Amniotic epithelial cell (primary cell): ENCODE measurements around the gene DIP2C.
"Not testable (repeated sequence)": the region's sequence is repeated elsewhere in the genome, so short reads cannot be mapped to it uniquely, and the experiment has no call there.

Experiments used
- DNase-seq: peaks from one replicate; pipeline ENCODE4 v3.0.0-alpha.2; 2010; ENCODE audit warnings: low read depth

Gene DIP2C

DNA sequence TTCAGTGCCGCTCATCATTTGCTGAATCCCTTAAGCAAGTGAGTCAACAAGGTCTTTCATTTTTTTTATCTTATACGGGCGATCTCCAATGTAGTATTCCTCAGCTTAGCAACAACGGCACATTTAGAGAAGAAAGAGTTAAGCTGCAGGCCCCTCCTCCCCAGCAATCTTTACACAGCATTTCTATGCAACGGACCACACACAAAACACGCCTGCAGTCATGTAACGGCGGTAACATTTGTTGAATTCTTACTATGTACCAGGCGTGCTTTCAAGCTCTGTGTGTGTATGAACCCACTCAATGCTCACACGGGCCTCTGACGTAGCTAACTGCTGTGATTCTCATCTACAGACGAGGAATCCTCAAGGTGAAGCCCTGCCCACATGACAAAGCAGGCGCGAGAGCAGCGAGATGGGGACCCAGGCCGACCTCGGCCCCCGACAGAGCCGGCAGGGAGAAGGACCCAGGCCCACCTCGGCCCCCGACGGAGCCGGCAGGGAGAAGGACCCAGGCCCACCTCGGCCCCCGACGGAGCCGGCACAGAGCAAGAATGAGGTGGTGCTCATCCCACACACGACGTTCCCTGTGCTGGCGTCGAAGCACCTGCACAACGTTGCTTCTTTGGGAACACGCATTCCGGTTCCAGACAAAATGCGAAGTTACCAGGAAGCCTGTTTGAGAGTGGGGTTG is 313.5 kb downstream of the DIP2C start:
- DNase-seq, result no peak

DNA sequence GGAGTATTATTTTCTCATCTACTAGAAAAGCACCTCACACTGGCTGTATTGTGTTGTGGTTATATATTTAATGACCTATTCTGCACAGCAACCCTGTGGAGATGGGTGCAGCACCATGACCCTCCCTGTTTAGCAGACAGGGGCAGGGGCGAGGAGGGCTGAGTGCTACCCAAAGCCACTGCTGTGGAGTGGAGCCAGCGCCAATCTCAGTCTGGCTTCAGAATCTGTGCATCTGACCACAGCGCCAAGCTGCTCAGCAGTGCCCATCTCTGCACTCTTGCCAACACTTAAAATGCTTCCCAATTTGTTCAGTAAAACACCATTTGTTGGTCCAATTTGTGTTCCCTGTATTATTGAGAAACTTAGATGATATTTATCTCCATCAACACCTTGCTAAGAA is 315.1 kb downstream of the DIP2C start:
- DNase-seq, result no peak

DNA sequence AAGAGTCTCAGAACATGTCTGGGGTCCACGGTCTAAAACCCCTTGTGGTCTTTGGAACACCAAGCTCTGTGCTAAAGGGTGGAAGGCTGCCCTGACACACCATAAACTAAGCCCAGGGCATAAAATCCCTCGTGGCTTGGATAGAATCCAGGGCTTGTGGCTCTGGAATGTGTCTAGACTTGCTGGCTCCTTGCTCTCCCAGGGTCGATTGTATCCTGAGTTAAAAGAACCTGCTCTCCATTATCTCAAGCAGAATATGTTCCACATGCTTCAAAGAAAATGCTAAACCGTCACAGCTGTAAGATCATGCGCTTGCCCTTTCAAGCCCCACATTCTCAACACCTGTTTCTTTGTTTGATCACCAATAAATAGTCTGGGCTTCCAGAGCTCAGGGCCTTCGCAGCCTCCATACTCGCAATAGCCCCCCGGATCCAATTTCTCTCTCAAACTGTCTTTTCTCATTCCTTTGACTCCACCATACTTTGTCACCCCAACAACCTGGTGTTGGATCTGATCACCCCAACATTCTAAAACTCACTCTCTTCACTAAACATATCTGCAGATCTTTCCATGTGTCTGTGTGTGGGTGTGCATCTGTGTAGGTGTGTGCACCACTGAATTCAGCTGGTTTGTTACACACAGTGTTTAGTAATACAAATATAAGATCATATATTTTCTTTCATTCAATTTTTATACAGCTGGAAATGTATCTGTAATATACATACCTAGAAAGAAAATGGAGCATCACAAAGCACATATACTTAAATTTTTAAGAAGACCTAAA is 315.8 kb downstream of the DIP2C start:
- DNase-seq, result peak; percentile 86

DNA sequence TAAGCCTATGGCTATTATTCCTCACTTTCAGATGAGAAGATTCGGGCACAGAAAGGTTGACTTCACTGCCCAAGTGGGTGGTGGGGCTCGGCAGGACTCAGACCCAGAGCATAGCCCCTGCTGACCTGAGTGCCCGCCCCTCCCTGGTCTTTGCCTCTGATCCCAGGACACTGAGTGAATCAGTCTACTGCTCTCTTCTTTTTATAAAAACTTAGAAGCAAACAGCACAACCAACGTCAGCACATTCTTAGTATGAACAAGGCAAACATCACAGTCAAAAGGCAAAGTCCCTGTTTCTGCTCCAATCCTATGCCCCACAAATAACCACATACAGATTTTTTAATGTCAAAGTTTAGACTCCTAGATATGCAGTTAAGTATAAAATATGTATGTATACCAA is 316.5 kb downstream of the DIP2C start:
- peak; percentile 77 for DNase-seq

DNA sequence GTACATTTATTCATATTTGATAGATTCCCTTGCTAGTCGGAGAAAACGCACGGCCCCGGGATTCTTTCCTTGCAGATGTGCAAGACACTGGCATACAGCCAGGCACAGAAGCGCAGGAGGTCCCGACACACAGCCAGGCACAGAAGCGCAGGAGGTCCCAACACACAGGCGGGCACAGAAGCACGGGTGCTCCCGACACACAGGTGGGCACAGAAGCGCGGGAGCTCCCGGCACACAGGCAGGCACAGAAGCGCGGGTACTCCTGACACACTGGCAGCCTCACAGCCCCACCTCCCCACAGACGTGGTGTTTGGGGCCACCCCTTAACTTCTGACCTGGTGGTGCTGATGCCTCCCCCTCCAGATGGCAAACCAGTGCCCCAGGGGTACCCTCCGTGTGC is 316.9 kb downstream of the DIP2C start:
- no peak for DNase-seq

DNA sequence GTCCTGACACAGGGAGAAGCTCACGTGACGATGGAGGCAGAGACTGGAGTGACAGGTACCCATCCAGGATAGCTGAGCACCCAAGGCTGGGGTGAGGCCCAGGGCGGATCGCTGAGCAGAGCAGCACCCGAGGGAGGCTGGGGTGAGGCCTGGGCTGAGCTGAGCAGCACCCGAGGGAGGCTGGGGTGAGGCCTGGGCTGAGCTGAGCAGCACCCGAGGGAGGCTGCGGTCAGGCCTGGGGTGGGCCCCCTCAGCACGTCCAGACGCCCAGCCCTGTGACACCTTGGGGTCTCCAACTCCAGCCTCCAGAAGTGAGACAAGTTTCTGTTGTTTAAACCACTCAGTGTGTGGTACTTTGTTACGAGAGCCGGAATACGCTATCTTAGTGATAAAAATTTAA is 318.0 kb downstream of the DIP2C start:
- no peak for DNase-seq

DNA sequence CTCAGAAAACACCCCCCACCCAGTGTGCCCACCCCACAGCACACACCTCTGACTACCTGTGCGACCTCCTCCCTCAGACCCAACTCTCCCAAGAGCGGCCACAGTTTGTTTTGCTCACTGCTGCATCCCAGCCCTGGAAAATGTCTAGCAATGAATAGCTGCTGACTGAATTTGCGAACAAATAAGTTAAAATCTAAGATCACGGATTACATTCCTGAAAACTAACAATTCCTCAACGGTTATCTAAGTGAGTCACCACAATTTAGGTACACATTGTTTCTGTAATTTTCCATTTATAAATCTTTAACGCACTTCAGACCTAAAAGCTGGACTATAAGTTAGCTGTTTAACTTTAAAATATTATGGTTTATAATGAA is 319.0 kb downstream of the DIP2C start:
- DNase-seq, result peak; percentile 77

DNA sequence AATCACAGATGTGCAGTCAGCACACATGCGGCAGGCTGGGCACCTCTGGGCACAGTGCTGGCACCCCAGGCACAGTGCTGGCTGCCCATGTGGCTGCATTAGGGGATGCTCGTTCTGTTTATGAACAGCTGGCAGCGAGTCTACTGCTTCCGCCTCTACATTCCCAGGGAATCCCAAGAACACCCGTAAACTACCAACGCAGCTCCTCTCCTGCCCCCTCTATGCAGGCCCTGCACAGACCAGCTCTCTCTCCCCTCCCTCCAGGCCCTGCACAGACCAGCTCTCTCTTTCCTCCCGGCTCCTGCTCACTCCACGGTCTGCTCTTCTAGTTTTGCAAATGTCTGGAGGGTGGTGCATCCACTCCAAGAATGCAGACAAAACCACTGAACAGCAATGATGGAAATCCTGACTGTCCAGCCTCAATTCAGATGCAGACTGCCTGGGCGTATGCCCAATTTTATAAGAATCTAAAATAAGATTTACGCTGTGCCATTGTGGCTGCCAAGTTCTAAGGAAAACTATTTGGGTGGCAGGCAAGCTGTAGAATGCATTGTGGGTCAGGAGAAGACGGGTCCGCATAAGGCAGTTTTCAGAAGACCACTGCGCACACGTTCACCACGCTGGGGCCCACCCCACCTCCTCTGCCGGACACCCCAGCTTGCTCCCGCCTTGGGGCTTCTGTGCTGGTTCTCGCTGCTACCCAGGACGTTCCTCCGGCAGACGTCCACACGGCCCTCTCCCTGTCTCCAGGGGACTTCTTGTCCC is 319.6 kb downstream of the DIP2C start:
- peak; percentile 94 for DNase-seq

DNA sequence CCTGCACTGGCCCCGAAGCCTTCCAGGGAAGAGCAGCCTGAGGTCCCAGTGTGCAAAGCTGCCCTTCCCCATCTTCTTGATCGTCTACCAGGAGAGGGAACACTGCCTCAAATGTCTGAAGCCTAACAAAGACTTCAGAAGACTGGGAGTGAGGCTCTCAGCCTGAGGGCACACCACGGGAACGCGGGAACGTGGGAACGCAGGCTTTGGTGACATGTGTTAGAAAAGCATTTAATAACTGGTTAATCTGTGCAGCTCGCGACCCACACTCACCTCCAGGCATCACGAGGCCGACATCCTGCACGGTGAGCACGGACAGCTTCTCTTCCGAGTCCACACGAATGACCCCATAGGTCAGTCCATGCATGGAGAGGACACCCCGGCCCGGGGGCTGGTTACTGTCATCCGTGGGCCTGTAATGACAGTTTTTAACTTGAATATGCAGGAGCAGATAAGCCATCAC is 320.2 kb downstream of the DIP2C start:
- DNase-seq, result no peak

DNA sequence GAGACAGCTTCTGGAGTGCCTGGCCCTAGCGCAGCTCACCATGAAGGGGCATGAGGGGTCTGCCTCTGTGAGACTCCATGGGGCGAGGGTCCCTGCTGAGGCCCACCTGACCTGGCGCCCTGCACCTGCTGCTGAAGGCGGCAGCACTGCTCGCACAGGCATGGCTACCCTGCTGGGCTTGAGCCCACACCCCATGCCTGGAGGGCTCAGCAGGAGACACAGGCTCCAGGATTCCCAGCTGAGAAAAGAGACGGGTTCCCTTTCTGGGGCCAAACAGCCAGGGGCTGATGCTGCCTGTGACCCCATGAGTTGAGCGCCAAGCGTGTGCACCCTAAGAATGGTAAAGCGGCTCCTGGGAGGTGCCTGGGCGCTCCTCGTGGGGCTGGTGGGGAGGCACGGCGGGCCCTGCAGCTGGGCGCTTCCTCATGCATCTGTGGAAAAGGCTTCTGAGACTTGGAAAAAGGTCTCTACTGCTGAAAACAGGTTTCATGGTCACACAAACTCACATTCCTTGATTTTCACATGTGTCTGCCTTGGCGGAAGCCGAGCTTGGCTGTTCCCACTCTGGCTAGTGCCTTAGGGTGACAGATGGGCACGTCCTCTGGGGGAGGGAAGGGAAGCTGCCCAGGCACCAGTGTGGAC is 320.8 kb downstream of the DIP2C start:
- DNase-seq, result no peak

DNA sequence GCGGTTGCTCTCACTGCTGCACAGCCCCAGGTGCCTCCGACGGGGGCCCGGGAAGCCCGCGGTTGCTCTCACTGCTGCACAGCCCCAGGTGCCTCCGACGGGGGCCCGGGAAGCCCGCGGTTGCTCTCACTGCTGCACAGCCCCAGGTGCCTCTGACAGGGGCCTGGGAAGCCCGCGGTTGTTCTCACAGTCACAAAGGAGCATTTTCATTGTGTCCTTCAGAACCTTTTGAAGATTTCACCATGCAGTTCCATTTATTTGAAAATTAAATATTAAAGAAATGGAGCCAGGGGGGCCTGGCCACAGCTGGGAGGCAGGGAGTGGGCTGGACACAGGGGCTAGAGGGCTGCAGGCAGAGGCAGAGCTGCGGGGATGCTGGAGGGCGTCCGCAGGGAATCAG is 321.4 kb downstream of the DIP2C start:
- not testable (repeated sequence) for DNase-seq

DNA sequence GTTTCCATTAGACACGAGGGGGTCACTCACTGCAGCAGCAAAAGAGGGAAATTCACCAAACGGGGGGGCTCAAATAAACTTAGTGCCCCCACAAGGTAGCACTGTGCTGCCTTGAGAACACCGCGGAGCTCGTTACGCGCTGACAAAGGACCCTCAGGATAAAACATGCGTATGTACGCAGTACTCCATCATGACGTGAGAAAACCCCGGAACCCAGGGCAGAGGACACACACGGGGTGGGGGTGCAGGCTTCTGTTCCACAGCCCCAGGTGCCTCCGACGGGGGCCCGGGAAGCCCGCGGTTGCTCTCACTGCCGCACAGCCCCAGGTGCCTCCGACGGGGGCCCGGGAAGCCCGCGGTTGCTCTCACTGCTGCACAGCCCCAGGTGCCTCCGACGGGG is 321.8 kb downstream of the DIP2C start:
- no peak for DNase-seq

DNA sequence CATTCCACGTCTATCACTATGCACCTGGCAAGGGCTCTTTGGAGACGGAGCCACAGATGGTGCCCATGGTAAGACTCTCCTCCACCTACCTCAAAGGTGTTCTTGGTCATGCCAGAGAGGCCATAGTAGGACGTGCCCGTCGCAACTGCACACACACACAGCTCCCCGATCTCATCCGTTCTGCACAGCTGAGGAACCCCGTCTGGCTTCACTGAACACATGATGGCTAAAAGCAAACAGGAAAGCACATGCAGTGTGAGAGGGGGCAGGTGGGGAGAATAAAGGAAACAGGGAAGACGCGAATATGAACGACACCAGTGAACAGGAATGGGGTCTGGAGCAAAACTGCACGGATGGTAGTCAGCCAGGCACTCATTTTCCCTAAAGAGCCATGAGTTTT is 323.3 kb downstream of the DIP2C start:
- no peak for DNase-seq

DNA sequence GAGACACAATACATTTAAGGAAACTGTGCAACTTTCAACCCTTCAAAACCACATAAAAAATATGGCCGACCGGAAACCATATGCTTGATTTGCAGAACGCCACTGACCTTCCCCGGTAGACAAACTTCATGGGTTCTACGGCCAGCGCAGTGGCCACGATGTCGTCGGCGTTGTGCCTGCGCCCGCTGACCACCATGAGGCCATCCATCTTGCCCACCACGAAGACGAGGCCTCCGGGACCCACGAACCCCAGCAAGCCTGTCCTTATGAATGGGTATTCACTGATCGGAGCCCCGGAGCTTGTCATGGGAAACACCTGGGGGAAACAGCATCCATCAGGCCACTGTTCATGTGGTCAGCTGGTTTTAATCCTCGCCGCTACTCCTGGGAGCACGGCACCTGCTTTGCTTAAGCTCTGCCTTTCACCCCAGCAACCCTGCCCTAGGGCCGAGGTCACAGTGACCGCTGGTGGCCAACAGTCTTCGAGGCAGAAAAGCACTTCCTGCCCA is 325.1 kb downstream of the DIP2C start:
- DNase-seq, result no peak

DNA sequence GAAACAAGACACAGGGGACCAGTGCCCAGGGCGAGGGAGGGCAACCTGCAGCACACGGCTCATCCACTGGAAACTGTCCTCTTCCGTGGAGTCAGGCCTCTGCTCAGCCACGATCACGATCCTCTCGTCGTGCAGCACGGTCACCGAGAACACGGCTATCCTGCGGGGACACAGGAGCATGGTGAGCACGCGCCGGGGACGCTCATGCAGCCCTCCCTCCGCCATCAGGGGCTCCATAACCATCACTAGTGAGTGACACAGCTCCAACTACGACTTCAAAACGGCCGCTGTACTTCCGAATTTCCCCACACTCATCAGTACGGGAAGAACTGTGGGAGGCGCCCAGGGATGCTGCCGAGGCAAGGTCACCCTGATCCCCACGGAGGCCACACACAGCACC is 326.3 kb downstream of the DIP2C start:
- no peak for DNase-seq

DNA sequence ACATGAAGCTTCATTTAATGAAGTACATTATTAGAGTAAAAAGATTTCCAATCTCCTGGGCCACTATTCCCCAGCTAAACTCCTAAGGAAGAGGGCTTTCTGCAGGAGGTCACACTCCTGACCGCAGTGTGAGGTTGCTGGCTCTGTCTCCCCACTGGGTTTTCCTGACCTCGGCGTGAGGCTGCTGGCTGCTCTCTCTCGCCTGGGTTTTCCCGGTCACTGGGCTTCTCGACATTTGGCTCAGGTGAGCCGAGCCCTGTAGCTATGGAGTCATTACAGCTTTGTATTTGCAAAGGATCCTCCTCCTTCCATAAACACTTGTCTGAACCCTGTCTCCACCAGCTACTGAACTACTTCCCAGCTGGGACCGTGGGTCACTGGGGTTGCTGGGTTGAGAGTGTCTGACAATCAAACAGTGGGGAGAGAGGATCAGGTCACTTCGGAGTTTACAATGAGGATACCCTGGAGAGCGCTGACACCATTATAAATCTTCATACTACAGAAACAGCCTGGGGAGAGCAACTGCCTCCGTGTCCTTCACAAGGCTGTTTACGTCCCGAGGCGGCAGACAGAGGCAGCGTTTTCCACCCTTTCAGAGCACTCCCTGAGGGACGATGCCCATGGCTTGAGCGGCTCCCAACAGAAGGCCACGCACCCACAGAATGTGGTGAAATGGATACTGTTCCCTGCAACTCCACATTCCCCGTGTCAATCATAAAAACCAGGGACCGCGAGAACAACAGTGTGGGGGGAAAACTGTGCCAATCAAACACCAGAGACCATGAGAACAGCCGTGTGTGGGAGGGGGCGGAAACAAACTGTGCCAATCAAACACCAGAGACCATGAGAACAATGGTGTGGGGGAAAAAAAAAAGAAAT is 328.0 kb downstream of the DIP2C start:
- peak; percentile 47 for DNase-seq

DNA sequence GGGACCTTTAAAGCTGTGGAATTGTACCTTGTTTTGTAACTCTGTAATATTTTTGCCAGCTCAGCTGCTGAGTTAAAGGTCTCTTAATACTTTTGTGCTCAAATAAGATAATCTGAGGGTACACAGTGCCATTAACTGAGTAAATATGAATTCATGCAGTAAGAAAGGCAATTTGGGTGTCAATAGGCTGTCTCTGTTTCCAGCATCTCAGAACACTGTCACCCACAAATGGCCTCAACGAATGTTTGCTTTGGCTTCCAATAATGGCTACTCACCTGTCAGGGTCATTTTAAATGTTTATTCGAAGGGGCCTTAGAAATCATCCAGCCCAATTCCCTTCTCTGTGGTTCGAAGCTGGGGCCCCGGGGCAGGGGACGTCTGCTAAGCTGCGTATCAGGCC is 328.8 kb downstream of the DIP2C start:
- DNase-seq, result no peak

DNA sequence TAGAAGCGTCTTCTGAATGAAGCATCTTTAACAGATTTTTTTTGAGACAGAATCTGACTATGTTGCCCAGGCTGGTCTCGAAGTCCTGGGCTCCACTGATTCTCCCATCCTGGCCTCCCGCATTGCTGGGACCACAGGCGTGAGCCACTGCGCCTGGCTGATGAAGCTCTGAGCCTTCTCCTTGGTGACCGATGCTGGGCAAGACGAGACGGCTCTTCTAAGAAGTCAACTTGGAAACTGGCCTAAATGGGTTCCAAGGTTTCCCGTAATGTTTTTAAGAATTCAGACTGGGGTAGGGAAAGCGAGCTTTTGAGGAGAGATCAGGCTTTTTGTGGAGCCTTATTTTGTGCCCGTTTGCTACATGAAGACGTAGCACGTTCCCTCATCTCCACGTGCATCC is 329.7 kb downstream of the DIP2C start:
- no peak for DNase-seq

DNA sequence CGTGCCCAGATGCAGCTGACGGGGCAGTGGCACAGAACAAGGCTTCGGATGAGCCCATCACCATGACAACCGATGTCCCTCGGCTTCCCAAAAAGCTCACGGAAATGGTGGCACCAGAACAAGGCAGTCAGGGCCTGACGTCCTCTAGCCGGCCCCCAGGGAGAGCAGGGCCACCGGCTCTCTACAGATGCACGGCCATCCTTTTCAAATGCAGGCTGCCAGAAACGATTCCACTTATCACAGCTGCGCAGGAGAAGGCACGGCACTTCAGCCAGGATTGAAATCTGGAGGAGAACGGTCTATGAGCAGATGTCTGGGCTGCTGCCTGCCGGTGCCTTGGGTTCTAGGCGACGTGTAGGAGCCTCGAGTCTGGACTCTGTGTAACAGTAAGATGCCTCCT is 330.4 kb downstream of the DIP2C start:
- no peak for DNase-seq

DNA sequence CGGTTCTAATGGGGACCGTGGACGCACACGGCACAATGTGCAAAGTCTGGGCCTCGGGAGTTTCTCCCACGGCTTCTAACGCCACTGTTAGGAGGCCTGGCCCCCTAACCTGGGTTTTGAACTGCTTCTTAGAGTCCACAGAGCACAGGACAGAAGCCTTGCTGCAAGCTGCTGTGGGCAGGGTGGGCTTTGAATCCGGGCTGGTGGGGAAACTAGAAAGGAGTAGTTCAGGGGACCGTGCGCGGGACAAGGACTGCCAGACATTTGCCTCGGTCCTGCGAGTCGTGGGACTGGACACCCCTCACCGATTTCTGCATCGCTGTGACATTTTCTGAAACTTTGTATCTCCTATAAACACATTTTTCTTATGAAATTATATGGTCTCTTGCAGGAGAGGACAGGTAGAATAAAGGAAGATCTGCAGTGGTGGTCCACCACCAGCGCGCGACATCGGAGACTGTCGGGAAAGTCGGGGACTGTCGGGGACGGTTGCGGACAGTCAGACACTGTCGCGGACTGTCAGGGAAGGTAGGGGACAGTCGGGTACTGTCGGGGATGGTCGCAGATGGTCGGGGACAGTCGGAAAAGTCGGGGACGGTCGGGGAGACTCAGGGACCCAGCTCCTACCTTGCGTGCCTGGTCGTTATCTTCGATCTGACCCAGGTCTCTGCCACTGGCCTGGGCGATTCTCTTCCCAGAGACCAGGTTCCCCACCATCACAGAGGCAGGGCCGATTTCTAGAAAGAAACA is 332.1 kb downstream of the DIP2C start:
- no peak for DNase-seq

DNA sequence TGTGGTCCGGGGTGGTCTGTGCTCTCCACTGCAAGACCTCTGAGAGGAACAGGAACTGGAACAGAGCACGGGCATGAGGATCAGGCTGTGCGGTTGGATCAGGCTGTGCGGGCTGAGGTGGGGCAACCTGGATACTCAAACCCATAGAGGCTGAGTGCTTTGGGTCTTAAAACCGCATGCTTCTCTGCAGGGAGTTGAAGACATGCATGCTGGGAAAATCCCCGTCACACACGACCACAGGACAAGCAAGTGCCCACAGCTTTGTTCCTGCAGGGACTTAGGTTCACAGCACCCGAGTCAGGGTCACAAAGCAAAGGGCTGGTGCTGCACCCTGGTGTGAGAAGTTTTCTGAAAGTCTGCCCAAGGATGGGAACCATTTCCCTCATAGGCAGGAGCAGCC is 333.0 kb downstream of the DIP2C start:
- no peak for DNase-seq
